GM23338 (cell line): ENCODE results near the gene CCDC9B. TPM values are rescaled to one million over a fixed set of nuclear protein-coding genes. Genes with fewer than 3 reads are reported as not detected.
A peak's percentile ranks its signal among the peaks of the same experiment; 100 is the strongest.

Experiments used
- ATAC-seq: fragments of 200-7000 bp; cut with Tn5 transposase; 3 replicates; pipeline ENCODE4 v1.9.1; 2020
- DNase-seq: peaks from one replicate; pipeline ENCODE4 v3.0.0-alpha.2; 2015; ENCODE audit warnings: low spot score
- H2AFZ ChIP-seq: fragments of 200-600 bp; sonication (generic); 2 replicates; pipeline ENCODE4 v1.8.0; 2016; ENCODE audit warnings: antibody characterized with exemption, mild to moderate bottlenecking, moderate library complexity
- H3F3A ChIP-seq: fragments of 200-600 bp; sonication (generic); replicated peaks from 2 replicates; pipeline ENCODE4 v1.8.0; 2017; ENCODE audit warnings: antibody characterized with exemption, mixed run types, low read depth
- H3K27ac ChIP-seq: fragments of 200-600 bp; sonication (generic); 2 replicates; pipeline ENCODE4 v1.6.1; 2016; ENCODE audit warnings: low read depth
- H3K27me3 ChIP-seq: fragments of 200-600 bp; sonication (generic); 2 replicates; pipeline ENCODE4 v1.8.0; 2016; ENCODE audit warnings: mild to moderate bottlenecking, mixed run types, moderate library complexity; ENCODE audit not compliant: insufficient read depth
- H3K36me3 ChIP-seq: fragments of 200-600 bp; sonication (generic); 2 replicates; pipeline ENCODE4 v1.8.0; 2016; ENCODE audit warnings: mild to moderate bottlenecking; ENCODE audit not compliant: insufficient read depth
- H3K4me1 ChIP-seq: fragments of 200-600 bp; sonication (generic); 2 replicates; pipeline ENCODE4 v1.8.0; 2016; ENCODE audit warnings: mild to moderate bottlenecking, moderate library complexity; ENCODE audit not compliant: insufficient read depth
- H3K4me2 ChIP-seq: fragments of 200-600 bp; sonication (generic); 2 replicates; pipeline ENCODE4 v1.7.1; 2017; ENCODE audit warnings: mixed run types
- H3K4me3 ChIP-seq: fragments of 200-600 bp; sonication (generic); 2 replicates; pipeline ENCODE4 v1.6.1; 2016; ENCODE audit warnings: mixed run types
- H3K79me2 ChIP-seq: fragments of 200-600 bp; sonication (generic); replicated peaks from 2 replicates; pipeline ENCODE4 v1.8.0; 2017; ENCODE audit warnings: mild to moderate bottlenecking; ENCODE audit not compliant: insufficient read depth
- H3K9me2 ChIP-seq: fragments of 200-600 bp; sonication (generic); 2 replicates; pipeline ENCODE4 v1.8.0; 2017; ENCODE audit not compliant: insufficient read depth
- H4K20me1 ChIP-seq: fragments of 200-600 bp; sonication (generic); replicated peaks from 2 replicates; pipeline ENCODE4 v1.8.0; 2017; ENCODE audit warnings: mild to moderate bottlenecking; ENCODE audit not compliant: insufficient read depth
- H3K27ac Mint-ChIP-seq: 2 replicates; pipeline ENCODE4 v1.8.0; 2020; ENCODE audit warnings: inconsistent platforms, mild to moderate bottlenecking, moderate library complexity, mixed read lengths
- H3K27me3 Mint-ChIP-seq: 3 replicates; pipeline ENCODE4 v1.8.0; 2022; ENCODE audit warnings: low read depth, mild to moderate bottlenecking, moderate library complexity, mixed read lengths, inconsistent platforms; ENCODE audit not compliant: insufficient read depth, poor library complexity
- H3K36me3 Mint-ChIP-seq: 3 replicates; pipeline ENCODE4 v1.8.0; 2021; ENCODE audit warnings: low read depth, mild to moderate bottlenecking, inconsistent platforms, moderate library complexity, mixed read lengths
- H3K4me1 Mint-ChIP-seq: 3 replicates; pipeline ENCODE4 v1.8.0; 2020; ENCODE audit warnings: mild to moderate bottlenecking, inconsistent platforms, mixed read lengths
- H3K4me3 Mint-ChIP-seq: 3 replicates; pipeline ENCODE4 v1.8.0; 2021; ENCODE audit warnings: moderate library complexity, mild to moderate bottlenecking, inconsistent platforms, mixed read lengths
- H3K9me3 Mint-ChIP-seq: 3 replicates; pipeline ENCODE4 v1.8.0; 2020; ENCODE audit warnings: moderate library complexity, mild to moderate bottlenecking, inconsistent platforms, mixed read lengths
- CTCF ChIP-seq, 2 experiments: fragments of 200-600 bp in 1 of 2; sonication (generic) in 1 of 2; conservative IDR thresholded peaks; 2 replicates each; pipeline versions ENCODE4 v1.5.1 to v1.6.1; 2016 to 2017; ENCODE audit warnings: antibody characterized with exemption in 2 of 2, low read depth in 2 of 2, mild to moderate bottlenecking in 2 of 2, moderate library complexity in 1 of 2
- EZH2 ChIP-seq: fragments of 200-600 bp; sonication (generic); IDR thresholded peaks from one replicate; pipeline ENCODE4 v1.8.0; 2017; ENCODE audit warnings: antibody characterized with exemption, mild to moderate bottlenecking, low read depth; ENCODE audit not compliant: unreplicated experiment
- EZH2phosphoT487 ChIP-seq: fragments of 200-600 bp; sonication (generic); IDR thresholded peaks from one replicate; pipeline ENCODE4 v1.8.1; 2018; ENCODE audit warnings: antibody characterized with exemption; ENCODE audit not compliant: unreplicated experiment
- POLR2AphosphoS5 ChIP-seq: IDR thresholded peaks from 2 replicates; pipeline ENCODE4 v1.6.1; 2016; ENCODE audit warnings: antibody characterized with exemption, low read depth
- REST ChIP-seq: IDR thresholded peaks from one replicate; pipeline ENCODE4 v1.6.1; 2018; ENCODE audit warnings: antibody characterized with exemption; ENCODE audit not compliant: unreplicated experiment
- ZNF114 ChIP-seq: fragments of 250-450 bp; sonication (Bioruptor Pico); IDR thresholded peaks from 2 replicates; pipeline ENCODE4 v1.5.0; 2020; ENCODE audit warnings: mild to moderate bottlenecking, moderate library complexity
- ZNF331 ChIP-seq: fragments of 250-450 bp; sonication (Bioruptor Pico); IDR thresholded peaks from 2 replicates; pipeline ENCODE4 v1.5.0; 2020; ENCODE audit warnings: low read depth, mild to moderate bottlenecking, moderate library complexity
- ZNF462 ChIP-seq: fragments of 250-450 bp; sonication (Bioruptor Pico); IDR thresholded peaks from 2 replicates; pipeline ENCODE4 v1.5.0; 2020; ENCODE audit warnings: mild to moderate bottlenecking, moderate library complexity
- polyA plus RNA-seq: library from polyadenylated mRNA; unstranded; fragments of >200 nt; fragmentation: Nextera tagmentation; extraction: Ambion mirVana; gene quantifications from 2 replicates; pipeline ENCODE4 v1.2.1, GENCODE V29; 2016
- total RNA-seq: library from RNA; depleted of rRNA; stranded (reverse); fragments of >200 nt; shearing (Covaris generic); gene quantifications from 2 replicates; pipeline ENCODE4 v1.2.3, GENCODE V29; 2014

Gene CCDC9B
- total and polyA plus RNA-seq, 2 experiments from 2014 or later, result 0.18 to 0.97 TPM

- H3K4me1 Mint-ChIP-seq, result peaks cover 30% of the 10 kb centered on the region
These were observed 2.8 kb upstream of the CCDC9B start for GRCh38 chr15:40343512-40343911.

More at GRCh38 chr15:40343512-40343911, 2.8 kb upstream of the CCDC9B start:
- Mint-ChIP-seq H3K9me3 (no peaks in the 10 kb centered on the region), H3K36me3 (no peaks in the 10 kb centered on the region; the same call in 2 of the 3 replicates), H3K27ac (no peak overlapping the region; the same call in 1 of the 2 replicates), H3K4me3 (no peak overlapping the region), H3K27me3 (peaks cover 11% of the 10 kb centered on the region)
- ATAC-seq (no peak), DNase-seq (no peak)
- H2AFZ ChIP-seq, result peak overlapping the region; percentile 52
- no peaks in the 10 kb centered on the region for H3K36me3 ChIP-seq
- H3K79me2 ChIP-seq, result no peaks in the 10 kb centered on the region
- H4K20me1 ChIP-seq, result no peaks in the 10 kb centered on the region
- no peaks in the 10 kb centered on the region; the same call in 1 of the 2 replicates for H3K4me1 ChIP-seq
- no peak overlapping the region for H3K27ac ChIP-seq
- no peak for TF ChIP-seq EZH2phosphoT487
- no peak for TF ChIP-seq POLR2AphosphoS5
- no peak for TF ChIP-seq EZH2
- TF ChIP-seq ZNF331 (CRISPR knock-in tag), result no peak
- TF ChIP-seq ZNF114 (CRISPR knock-in tag), result no peak
- TF ChIP-seq CTCF (conservative IDR thresholded peaks at IDR 0.05; ENCODE audit: low read depth in 2 of 2), result no peak
- no peak for TF ChIP-seq REST
- no peak for TF ChIP-seq ZNF462 (CRISPR knock-in tag)
- no peaks in the 10 kb centered on the region for H3F3A ChIP-seq
- no peak overlapping the region for H3K4me3 ChIP-seq
- no peak overlapping the region for H3K4me2 ChIP-seq
- no peaks in the 10 kb centered on the region for H3K9me2 ChIP-seq
- no peaks in the 10 kb centered on the region for H3K27me3 ChIP-seq
